ENCODE measurements around the gene DDIAS.

- TF ChIP-seq, protein P1, sequence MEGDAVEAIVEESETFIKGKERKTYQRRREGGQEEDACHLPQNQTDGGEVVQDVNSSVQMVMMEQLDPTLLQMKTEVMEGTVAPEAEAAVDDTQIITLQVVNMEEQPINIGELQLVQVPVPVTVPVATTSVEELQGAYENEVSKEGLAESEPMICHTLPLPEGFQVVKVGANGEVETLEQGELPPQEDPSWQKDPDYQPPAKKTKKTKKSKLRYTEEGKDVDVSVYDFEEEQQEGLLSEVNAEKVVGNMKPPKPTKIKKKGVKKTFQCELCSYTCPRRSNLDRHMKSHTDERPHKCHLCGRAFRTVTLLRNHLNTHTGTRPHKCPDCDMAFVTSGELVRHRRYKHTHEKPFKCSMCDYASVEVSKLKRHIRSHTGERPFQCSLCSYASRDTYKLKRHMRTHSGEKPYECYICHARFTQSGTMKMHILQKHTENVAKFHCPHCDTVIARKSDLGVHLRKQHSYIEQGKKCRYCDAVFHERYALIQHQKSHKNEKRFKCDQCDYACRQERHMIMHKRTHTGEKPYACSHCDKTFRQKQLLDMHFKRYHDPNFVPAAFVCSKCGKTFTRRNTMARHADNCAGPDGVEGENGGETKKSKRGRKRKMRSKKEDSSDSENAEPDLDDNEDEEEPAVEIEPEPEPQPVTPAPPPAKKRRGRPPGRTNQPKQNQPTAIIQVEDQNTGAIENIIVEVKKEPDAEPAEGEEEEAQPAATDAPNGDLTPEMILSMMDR (IDR thresholded peaks at IDR 0.05 in 2 of 3, conservative IDR thresholded peaks at IDR 0.05 in 1 of 3; ENCODE audit: borderline replicate concordance in 1 of 3, insufficient read depth in 1 of 3, low read depth in 2 of 3, low read length in 2 of 3) = no peak
- TF ChIP-seq, protein P2, sequence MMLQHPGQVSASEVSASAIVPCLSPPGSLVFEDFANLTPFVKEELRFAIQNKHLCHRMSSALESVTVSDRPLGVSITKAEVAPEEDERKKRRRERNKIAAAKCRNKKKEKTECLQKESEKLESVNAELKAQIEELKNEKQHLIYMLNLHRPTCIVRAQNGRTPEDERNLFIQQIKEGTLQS (IDR thresholded peaks at IDR 0.05) = no peak
- TF ChIP-seq, protein P3, sequence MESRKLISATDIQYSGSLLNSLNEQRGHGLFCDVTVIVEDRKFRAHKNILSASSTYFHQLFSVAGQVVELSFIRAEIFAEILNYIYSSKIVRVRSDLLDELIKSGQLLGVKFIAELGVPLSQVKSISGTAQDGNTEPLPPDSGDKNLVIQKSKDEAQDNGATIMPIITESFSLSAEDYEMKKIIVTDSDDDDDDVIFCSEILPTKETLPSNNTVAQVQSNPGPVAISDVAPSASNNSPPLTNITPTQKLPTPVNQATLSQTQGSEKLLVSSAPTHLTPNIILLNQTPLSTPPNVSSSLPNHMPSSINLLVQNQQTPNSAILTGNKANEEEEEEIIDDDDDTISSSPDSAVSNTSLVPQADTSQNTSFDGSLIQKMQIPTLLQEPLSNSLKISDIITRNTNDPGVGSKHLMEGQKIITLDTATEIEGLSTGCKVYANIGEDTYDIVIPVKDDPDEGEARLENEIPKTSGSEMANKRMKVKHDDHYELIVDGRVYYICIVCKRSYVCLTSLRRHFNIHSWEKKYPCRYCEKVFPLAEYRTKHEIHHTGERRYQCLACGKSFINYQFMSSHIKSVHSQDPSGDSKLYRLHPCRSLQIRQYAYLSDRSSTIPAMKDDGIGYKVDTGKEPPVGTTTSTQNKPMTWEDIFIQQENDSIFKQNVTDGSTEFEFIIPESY (IDR thresholded peaks at IDR 0.05; ENCODE audit: extremely low read depth, insufficient replicate concordance, low read length) = no peak
- TF ChIP-seq EZH2 (IDR thresholded peaks at IDR 0.05) (no peak), POLR2A (IDR thresholded peaks at IDR 0.05; ENCODE audit: borderline replicate concordance, extremely low read depth, insufficient read depth, insufficient read length) (no peak), SRF (IDR thresholded peaks at IDR 0.05; ENCODE audit: low read depth) (no peak), YY1 (IDR thresholded peaks at IDR 0.05; ENCODE audit: extremely low read depth, insufficient replicate concordance, low read depth, low read length) (no peak), ZFX (IDR thresholded peaks at IDR 0.05) (no peak)
- TF ChIP-seq, protein P4, sequence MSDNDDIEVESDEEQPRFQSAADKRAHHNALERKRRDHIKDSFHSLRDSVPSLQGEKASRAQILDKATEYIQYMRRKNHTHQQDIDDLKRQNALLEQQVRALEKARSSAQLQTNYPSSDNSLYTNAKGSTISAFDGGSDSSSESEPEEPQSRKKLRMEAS (IDR thresholded peaks at IDR 0.05) = no peak
- TF ChIP-seq, protein P5, sequence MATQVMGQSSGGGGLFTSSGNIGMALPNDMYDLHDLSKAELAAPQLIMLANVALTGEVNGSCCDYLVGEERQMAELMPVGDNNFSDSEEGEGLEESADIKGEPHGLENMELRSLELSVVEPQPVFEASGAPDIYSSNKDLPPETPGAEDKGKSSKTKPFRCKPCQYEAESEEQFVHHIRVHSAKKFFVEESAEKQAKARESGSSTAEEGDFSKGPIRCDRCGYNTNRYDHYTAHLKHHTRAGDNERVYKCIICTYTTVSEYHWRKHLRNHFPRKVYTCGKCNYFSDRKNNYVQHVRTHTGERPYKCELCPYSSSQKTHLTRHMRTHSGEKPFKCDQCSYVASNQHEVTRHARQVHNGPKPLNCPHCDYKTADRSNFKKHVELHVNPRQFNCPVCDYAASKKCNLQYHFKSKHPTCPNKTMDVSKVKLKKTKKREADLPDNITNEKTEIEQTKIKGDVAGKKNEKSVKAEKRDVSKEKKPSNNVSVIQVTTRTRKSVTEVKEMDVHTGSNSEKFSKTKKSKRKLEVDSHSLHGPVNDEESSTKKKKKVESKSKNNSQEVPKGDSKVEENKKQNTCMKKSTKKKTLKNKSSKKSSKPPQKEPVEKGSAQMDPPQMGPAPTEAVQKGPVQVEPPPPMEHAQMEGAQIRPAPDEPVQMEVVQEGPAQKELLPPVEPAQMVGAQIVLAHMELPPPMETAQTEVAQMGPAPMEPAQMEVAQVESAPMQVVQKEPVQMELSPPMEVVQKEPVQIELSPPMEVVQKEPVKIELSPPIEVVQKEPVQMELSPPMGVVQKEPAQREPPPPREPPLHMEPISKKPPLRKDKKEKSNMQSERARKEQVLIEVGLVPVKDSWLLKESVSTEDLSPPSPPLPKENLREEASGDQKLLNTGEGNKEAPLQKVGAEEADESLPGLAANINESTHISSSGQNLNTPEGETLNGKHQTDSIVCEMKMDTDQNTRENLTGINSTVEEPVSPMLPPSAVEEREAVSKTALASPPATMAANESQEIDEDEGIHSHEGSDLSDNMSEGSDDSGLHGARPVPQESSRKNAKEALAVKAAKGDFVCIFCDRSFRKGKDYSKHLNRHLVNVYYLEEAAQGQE (IDR thresholded peaks at IDR 0.05; ENCODE audit: low read depth) = no peak
These were observed 75.2 kb downstream of the DDIAS start for GRCh38 chr11:82976786-82977185.

All from HCT116 (cell line).